ENCODE data around the gene NUMB. TPM values are rescaled to one million over a fixed set of nuclear protein-coding genes. Genes with fewer than 3 reads are reported as not detected.

Gene NUMB
- polyA plus RNA-seq, 1 donor: 31.3 TPM

DNA sequence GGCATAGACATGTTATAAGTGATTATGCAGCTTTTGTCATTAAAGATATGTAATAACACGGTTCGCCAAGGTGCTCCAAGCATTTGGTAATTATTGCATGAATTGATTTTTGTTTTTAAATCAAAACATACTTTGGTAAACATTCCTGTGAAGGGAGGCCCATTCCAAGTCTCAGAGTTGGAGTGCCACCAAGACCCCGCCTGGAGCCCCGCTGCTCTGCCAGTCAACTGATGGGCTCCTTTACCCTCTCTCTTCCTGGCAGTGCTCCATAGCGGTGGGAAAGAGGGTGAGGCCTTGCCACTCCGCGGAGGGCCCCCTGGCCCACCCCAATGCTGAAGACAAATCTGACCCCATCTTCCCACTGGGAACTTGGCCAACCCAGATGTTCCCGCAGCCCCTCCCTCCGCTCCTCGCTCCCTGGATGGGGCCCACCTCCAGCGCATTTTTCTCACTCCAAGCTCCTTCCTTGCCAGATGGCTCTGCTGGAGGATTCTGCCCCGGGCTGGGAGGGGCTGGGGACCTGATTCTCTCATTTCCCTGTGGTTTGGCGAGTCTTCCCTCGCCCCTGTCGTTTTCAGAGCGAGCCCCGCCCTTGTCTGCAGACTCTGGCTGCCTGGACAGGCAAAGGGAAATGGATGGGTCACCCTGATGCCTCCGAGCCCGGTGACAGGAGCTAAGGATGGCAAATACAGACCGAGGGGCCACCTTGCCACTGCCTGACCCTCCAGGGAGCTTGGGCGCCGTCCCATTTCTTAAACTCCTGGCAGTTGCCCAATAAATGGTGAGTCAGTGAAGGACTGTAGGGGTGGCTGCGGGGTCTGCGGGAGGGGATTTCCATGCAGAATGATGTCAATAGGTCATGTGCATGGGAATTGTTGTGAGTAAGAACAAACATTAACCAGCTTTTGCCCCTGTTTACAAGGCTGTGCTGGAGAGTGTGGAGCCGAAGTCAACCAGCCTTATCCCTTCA lies 230.2 kb downstream of the NUMB start:
- peak; percentile 70 for DNase-seq

DNA sequence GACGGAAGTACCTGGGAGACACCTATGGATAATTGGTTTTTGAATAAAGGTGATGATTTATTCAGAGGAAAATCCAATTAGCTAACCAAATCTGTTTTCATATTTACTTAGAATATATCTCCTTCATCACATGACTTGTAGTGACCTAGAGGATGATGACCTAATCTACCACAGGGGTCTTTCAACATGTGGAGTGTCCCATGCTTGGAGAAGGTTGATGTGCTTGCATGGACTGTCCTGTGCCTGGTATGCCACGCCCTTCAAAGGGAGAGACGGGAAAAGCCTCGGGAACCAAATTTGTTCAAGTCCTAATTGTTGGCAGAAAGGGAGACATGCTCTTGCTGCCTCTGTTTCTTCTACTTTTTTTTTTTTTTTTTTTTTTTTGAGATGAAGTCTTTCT lies 232.8 kb downstream of the NUMB start:
- DNase-seq: no peak

Other genes starting within 250 kb of the NUMB start
- gene PAPLN, start 221.0 kb downstream of the NUMB start, polyA plus RNA-seq (ENCODE audit: insufficient read length): 2.4 TPM
- gene RIOX1, start 32.4 kb upstream of the NUMB start, polyA plus RNA-seq (ENCODE audit: insufficient read length): 5.5 TPM
- gene ACOT1, start 78.6 kb upstream of the NUMB start, polyA plus RNA-seq (ENCODE audit: insufficient read length): 4.0 TPM
- gene HEATR4, start 100.4 kb upstream of the NUMB start, polyA plus RNA-seq (ENCODE audit: insufficient read length): 1.0 TPM
- 27.3 TPM for gene ACOT2, start 110.7 kb upstream of the NUMB start, polyA plus RNA-seq (ENCODE audit: insufficient read length)
- 0.44 TPM for gene ACOT4, start 133.3 kb upstream of the NUMB start, polyA plus RNA-seq (ENCODE audit: insufficient read length)
- 0.19 TPM for gene ACOT6, start 154.0 kb upstream of the NUMB start, polyA plus RNA-seq (ENCODE audit: insufficient read length)
- gene DNAL1, start 186.4 kb upstream of the NUMB start, polyA plus RNA-seq (ENCODE audit: insufficient read length): 6.0 TPM

All from hindlimb muscle (tissue), 1 donor.